Peyer's patch (tissue), 4 donors: ENCODE results near the gene KIF6.

Experiments used
- CTCF ChIP-seq, 6 experiments: fragments of 450-650 bp in 4 of 6; fragments of 200-600 bp in 2 of 6; sonication (generic) in 1 of 6; IDR thresholded peaks; one replicate each; pipeline ENCODE4 v1.5.1; 2017 to 2019; ENCODE audit warnings: antibody characterized with exemption in 6 of 6, mild to moderate bottlenecking in 3 of 6, moderate library complexity in 1 of 6
- POLR2A ChIP-seq, 2 donors: fragments of 450-650 bp; IDR thresholded peaks; one replicate each; pipeline ENCODE4 v1.5.1; 2017; ENCODE audit warnings: antibody characterized with exemption in 2 of 2, mild to moderate bottlenecking in 2 of 2, moderate library complexity in 2 of 2

- TF ChIP-seq CTCF (IDR thresholded peaks at IDR 0.05) (no peak), POLR2A (IDR thresholded peaks at IDR 0.05) (no peak)
These were observed 28.5 kb upstream of the KIF6 start for GRCh38 chr6:39753725-39754045.
